Nephron (organoid): Measurements from ENCODE around the gene GFOD1.

Source experiments
- H3K27ac Mint-ChIP-seq, 3 experiments: 2 replicates each; pipeline ENCODE4 v1.8.0; 2020; ENCODE audit warnings: mixed read lengths in 3 of 3, mild to moderate bottlenecking in 2 of 3, moderate library complexity in 1 of 3
- H3K27me3 Mint-ChIP-seq: 2 replicates; pipeline ENCODE4 v1.8.0; 2021; ENCODE audit warnings: low read depth, mild to moderate bottlenecking, moderate library complexity, mixed read lengths
- H3K36me3 Mint-ChIP-seq: 2 replicates; pipeline ENCODE4 v1.8.0; 2020; ENCODE audit warnings: low read depth, mixed read lengths
- H3K4me1 Mint-ChIP-seq: 2 replicates; pipeline ENCODE4 v1.8.0; 2020; ENCODE audit warnings: mixed read lengths
- H3K4me3 Mint-ChIP-seq, 3 experiments: 2 replicates each; pipeline ENCODE4 v1.8.0; 2020; ENCODE audit warnings: mild to moderate bottlenecking in 3 of 3, mixed read lengths in 3 of 3, moderate library complexity in 2 of 3
- H3K9me3 Mint-ChIP-seq: 2 replicates; pipeline ENCODE4 v1.8.0; 2020; ENCODE audit warnings: mixed read lengths
- TF ChIP-seq, protein P1 (sequence below), 3 experiments: fragments of 200-600 bp; sonication (generic); IDR thresholded peaks; one replicate each; pipeline ENCODE4 v1.5.0; 2021; ENCODE audit warnings: antibody characterized with exemption in 3 of 3; ENCODE audit not compliant: unreplicated experiment in 3 of 3

The GFOD1 gene

DNA sequence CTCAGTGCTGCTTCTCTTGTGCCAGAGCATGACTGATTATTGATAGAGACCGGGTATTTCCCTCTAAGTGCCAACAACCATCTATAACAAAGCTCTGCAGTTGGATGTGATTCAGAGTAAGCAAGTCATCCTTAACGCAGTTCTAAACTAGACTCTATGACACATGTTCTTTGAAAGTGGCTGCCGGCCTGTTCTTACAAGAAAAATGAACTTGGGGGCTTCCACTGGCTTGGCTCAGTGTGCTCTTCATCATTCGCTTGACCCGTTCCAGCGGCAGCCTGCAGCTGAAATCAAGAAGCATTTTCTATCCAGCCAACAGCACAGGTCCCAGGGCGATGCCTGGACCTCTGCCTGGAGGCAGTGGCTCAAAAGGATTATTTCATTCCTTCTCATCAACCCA is 29.8 kb downstream of the GFOD1 start:
- TF ChIP-seq, protein P1, sequence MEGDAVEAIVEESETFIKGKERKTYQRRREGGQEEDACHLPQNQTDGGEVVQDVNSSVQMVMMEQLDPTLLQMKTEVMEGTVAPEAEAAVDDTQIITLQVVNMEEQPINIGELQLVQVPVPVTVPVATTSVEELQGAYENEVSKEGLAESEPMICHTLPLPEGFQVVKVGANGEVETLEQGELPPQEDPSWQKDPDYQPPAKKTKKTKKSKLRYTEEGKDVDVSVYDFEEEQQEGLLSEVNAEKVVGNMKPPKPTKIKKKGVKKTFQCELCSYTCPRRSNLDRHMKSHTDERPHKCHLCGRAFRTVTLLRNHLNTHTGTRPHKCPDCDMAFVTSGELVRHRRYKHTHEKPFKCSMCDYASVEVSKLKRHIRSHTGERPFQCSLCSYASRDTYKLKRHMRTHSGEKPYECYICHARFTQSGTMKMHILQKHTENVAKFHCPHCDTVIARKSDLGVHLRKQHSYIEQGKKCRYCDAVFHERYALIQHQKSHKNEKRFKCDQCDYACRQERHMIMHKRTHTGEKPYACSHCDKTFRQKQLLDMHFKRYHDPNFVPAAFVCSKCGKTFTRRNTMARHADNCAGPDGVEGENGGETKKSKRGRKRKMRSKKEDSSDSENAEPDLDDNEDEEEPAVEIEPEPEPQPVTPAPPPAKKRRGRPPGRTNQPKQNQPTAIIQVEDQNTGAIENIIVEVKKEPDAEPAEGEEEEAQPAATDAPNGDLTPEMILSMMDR (IDR thresholded peaks at IDR 0.05; ENCODE audit: unreplicated experiment in 3 of 3): no peak
- Mint-ChIP-seq H3K27ac (no peak overlapping the region), H3K4me3 (no peak overlapping the region), H3K36me3 (no peaks in the 10 kb centered on the region), H3K9me3 (no peaks in the 10 kb centered on the region), H3K4me1 (peaks cover 21% of the 10 kb centered on the region), H3K27me3 (peaks cover 15% of the 10 kb centered on the region)

DNA sequence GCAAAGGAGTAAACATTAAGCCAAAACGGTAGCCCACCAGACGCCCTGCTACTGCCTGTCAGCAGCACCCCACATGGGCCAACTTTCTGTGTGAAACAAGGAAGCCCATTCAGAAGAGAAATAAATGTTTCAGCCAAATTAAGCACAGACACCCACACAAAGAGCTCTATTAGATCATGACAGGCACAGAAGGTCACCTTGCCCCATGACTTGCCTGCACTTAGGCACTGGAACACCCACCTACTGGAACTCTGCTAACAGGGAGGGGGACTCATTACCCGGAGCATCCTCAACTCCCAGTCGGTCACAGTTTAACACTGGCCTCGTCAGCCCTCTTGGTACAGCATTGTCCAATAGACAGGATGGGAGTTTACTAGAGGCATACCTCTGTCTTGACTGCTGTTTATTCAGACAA is 31.8 kb downstream of the GFOD1 start:
- TF ChIP-seq, protein P1 (IDR thresholded peaks at IDR 0.05; ENCODE audit: unreplicated experiment in 3 of 3): no peak
- H3K27me3 Mint-ChIP-seq: peaks cover 7% of the 10 kb centered on the region
- no peaks in the 10 kb centered on the region for H3K9me3 Mint-ChIP-seq
- no peak overlapping the region for H3K27ac Mint-ChIP-seq
- no peak overlapping the region for H3K4me3 Mint-ChIP-seq
- no peaks in the 10 kb centered on the region for H3K36me3 Mint-ChIP-seq
- H3K4me1 Mint-ChIP-seq: peaks cover 14% of the 10 kb centered on the region

DNA sequence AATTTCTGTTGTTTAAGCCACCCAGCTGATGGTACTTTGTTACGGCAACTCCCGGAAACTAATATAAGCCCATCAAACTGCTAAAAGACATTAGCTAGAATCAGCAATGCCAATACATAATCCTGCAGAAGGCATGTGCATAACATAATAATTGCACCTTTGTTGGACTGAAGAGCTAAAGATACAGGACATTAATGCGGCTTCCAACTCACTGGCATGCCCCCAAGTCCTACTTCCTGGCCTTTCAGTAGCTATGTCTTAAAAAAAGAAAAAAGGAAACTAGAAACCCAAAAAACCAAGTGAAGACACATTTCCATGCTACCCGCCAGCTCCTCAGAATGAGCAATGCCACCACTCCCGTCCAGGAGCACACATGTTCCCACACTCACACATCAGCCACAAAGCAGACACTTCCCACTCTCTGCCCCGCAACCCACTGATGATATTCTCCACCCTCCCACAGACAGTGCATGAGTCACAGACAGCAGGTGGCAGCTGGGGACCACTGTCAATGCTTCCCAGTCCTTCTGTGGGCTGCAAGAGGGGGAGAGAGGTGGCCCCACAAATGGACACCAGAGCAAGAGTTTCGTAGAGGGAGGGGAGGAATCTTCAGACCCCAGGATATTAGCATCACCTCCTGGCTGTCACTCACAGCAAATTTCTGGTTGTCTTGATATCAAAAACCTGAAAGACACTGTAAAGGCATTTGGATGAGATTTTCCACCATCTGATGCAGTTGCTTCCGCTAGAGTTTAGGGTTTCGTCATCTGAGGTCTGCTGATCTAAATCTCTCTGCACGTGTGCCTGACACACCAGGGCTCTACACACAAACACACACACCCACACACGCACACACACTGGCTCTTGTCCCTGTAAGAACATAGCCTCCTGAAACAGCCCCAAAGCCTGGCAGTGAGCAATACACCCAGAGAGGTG is 32.8 kb downstream of the GFOD1 start:
- Mint-ChIP-seq H3K4me1 (peaks cover 14% of the 10 kb centered on the region), H3K36me3 (no peaks in the 10 kb centered on the region), H3K27me3 (peaks cover 7% of the 10 kb centered on the region), H3K27ac (no peak overlapping the region), H3K4me3 (no peak overlapping the region), H3K9me3 (no peaks in the 10 kb centered on the region)
- TF ChIP-seq, protein P1 (IDR thresholded peaks at IDR 0.05; ENCODE audit: unreplicated experiment in 3 of 3): no peak

DNA sequence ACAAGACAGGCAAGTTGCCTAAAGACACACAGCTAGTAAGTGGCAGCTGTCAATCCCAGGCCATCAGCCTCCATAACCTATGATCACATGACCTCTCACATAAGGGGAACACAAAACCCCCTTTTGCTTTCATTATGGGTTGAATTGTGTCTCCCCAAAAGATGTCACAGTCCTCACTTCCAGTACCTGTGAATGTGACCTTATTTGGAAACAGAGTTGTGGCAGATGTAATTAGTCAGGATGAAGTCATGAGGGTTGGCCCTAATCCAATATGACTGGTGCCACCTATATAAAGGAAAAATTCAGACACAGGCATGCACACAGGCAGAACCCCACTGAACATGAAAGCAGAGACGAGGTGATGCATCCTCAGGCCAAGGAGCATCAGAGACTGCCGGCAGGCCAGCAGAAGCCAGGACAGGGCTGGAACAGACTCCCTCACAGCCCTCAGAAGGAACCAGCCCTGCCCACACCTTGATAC is 33.6 kb downstream of the GFOD1 start:
- Mint-ChIP-seq H3K9me3 (no peaks in the 10 kb centered on the region), H3K36me3 (no peaks in the 10 kb centered on the region), H3K4me3 (no peak overlapping the region), H3K4me1 (peaks cover 14% of the 10 kb centered on the region), H3K27ac (no peak overlapping the region), H3K27me3 (peaks cover 8% of the 10 kb centered on the region)
- TF ChIP-seq, protein P1 (IDR thresholded peaks at IDR 0.05; ENCODE audit: unreplicated experiment in 3 of 3): no peak

DNA sequence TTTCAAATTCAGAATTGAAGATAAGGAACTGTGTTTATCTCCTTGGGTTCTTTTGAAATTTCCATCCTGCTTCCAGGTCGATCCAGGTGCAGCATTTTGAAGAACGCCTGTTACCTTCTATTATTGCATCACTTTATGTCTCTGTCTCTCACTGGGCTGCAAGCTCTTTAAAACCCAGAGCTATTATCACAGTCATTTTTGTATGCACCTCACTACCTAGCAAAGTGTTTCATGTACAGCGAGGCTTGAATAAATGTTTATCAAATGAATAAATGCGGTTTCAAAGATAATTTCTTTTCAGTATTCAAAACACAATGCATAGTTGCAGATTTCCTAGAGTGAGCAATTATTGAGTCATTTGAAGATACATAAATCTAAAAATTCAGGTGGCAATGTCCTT is 34.2 kb downstream of the GFOD1 start:
- no peak overlapping the region for H3K27ac Mint-ChIP-seq
- no peaks in the 10 kb centered on the region for H3K9me3 Mint-ChIP-seq
- H3K4me3 Mint-ChIP-seq: no peak overlapping the region
- TF ChIP-seq, protein P1 (IDR thresholded peaks at IDR 0.05; ENCODE audit: unreplicated experiment in 3 of 3): no peak
- peaks cover 14% of the 10 kb centered on the region for H3K4me1 Mint-ChIP-seq
- peaks cover 11% of the 10 kb centered on the region for H3K27me3 Mint-ChIP-seq
- H3K36me3 Mint-ChIP-seq: no peaks in the 10 kb centered on the region
